HG03342 (cell line): ENCODE results near the gene ERC1.

ENCODE experiments used
- ATAC-seq: cut with Tn5 transposase; IDR thresholded peaks from one replicate; pipeline ENCODE4 v1.9.1; 2021; ENCODE audit warnings: mild to moderate bottlenecking, moderate library complexity; ENCODE audit not compliant: unreplicated experiment

Gene ERC1

DNA sequence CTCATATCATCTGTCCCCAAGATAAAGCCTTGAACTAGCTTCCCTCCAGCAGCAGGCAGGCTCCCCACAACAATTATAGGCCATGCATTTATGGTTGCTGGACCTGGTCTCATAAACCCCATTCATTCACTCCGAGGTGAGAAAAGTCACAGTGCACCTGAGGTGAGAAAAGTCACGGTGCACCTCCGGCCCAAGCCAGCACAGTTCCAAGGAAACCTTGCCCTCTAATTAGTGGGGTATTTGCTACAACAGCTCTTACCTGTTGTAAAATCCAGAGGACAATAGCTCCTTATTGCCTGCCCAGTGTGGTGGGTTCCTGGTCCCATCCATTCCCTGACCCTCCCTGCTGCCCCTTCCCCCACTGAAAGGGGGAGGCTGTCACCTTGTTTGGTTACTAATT, 537.8 kb downstream of the ERC1 start:
- ATAC-seq: no peak

DNA sequence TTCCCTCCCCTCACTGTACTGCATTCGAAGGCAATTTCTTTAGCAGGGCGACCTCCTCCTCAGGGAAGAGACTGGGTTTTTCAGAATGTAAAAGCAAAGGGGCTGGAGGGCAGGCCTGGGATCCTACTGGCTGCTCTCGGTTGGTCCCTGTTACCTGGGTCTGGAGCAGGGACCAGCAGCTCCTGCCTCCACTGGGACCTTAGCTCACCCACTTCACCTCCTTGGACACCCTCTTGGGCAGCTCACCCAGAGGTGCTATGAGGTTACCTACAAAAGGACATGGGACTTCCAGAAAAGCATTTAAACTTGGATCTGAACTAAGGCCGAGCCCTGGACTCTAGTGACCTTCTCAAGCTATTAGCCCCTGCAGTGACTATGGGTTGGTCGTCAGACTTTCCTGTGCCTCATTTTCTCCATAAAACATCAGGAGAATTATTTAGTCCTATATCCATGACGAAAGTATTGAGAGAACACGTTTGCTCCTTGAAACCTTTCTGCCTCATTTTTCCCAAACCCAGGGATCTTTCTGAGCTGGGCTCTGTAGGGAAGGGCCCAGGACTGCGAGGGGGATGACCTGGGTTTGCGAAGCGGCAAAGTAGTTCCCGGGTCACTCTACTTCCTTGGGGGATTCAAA, 538.3 kb downstream of the ERC1 start:
- ATAC-seq: no peak

GRCh38 chr12:1529862-1530591, 539.0 kb downstream of the ERC1 start:
- ATAC-seq: no peak

- ATAC-seq: no peak
Measured at GRCh38 chr12:1530592-1531152, 539.6 kb downstream of the ERC1 start.

DNA sequence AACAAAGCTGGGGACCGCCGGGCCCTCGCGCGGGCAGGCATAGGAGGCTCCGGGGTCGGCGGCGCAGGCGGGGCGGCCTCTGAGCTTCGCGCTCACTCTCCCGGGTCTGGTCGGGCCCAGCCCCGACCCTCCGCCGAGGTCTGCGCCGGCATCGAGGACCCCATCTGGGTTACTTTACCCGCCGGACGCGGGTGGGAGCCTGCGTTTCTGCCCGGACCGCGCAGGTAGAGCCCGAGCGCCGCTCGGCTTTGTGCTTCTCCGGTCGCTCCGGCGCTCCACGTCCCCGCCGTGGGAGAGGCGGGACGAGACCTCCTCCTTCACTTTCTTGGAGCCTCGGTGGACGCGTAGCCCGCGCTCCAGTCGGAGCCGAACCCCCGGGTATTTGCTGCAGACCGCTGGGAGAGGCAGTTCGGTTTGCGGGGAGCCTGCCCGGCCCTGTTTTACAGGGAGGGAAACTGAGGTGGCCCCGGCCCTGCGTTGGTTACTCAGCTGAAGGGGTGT, 540.2 kb downstream of the ERC1 start:
- no peak for ATAC-seq

DNA sequence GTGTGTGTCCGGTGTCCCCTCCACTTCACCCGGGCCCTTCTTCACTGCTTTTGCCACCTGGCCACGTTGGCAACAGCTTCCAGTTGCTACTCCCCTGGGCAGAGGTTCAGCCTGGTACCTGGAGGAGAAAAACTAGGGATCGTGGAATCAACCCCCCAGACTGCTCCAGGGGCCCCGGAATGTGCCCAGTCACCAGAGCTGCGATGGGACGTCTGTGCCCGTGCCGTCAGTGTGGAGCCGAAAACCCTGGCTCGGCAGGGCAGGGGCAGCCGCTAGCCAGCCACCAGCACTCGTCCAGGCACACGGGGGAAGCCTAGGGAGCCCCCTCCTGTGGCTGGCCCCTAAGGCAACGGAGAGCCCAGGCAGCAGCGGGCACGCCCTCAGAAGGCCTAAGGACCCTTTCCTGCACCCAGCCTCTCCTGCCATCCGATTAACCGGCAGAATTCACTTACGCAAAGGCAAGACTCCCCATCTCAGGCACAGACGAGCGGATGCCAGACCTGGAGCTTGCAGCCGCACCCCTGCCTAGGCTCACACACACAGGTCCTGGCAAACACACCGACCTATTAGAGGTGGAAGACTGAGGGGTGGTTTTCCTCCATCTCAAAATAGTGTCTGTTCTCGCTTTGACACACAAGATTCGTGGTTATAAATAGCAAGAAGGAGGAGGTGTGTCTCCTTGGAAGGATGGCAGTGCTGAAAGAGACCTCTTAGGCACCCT, 540.8 kb downstream of the ERC1 start:
- no peak for ATAC-seq

DNA sequence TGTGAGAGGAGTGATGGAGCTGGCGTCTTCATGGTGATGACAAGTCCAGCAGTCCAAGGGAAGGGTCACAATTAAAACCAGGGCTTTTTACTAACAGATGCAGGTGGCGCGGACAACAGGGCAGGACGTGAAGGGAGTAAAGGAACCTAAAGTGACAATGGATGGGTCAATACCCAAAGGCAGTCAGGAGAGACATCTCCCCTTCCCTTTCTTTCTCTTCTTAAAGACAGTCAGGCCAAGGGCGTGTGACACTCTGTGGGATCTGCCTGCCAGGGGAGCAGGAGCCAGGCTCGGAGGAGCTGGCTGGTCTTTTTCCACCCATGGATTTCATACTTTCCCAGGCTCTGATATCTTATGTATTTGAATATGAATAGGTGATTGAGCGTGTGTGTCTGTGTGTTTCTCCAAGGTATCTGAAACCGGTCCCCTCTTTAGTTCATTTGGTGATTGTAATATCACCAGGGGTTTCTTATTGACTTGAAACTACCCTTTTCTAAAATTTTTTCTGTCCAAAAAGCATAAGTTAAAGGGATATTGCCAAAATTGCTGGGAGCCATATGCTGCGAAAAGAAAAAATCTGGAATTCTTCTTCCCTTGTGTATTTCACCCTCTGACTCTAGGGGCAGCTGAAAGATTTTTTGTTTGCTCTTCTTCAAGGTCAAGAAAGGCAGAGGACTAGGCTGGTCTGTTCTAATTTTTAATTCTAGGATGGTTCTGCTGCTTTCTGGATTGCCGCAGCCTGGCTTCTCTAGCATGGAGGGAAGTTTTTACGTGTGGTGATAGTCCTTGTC, 541.5 kb downstream of the ERC1 start:
- ATAC-seq: no peak

DNA sequence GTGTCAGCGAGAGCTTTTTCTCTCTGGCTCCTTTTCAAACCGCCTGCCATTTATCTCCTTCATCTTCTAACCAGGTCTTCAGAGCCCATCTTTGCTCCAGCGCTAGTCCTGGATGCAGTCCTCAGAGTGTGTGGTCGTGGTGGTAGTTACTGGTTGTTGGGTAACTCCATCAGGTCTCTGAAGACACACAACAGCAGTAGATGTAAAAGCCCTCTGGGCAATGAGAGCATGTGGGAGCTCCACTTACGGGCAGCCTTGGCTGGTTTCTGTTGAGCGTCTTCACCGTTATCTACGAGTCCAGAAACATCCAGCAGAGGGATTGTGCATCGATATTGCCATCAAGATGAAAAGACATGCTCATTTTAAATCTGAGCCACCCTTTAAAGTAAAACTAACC, 542.2 kb downstream of the ERC1 start:
- ATAC-seq: peak; percentile 24

GRCh38 chr12:1533602-1534304, 542.7 kb downstream of the ERC1 start:
- ATAC-seq: peak; percentile 50

DNA sequence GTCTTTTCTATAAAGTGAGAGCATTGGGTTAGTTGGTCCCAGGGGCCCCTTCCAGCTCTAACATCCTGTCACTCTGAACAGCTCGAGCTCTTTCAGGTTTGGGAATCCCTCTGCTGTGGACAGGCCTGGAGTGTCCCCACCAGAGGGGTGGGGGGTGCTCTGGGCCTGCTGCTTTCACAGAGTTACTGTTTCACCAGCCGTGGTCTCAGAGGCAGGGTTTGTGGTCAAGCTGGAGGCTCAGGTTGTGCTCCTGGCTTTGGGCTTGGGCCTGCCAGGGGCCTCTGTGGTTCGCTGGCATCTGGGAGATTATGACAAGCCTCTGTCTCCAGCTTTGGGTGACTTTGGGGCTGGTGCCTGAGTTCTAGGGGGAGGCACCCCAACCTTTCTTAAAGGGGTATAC, 543.7 kb downstream of the ERC1 start:
- no peak for ATAC-seq

- ATAC-seq: no peak
Measured at GRCh38 chr12:1536817-1537216, 545.8 kb downstream of the ERC1 start.

GRCh38 chr12:1539135-1539534, 548.1 kb downstream of the ERC1 start:
- ATAC-seq: no peak

DNA sequence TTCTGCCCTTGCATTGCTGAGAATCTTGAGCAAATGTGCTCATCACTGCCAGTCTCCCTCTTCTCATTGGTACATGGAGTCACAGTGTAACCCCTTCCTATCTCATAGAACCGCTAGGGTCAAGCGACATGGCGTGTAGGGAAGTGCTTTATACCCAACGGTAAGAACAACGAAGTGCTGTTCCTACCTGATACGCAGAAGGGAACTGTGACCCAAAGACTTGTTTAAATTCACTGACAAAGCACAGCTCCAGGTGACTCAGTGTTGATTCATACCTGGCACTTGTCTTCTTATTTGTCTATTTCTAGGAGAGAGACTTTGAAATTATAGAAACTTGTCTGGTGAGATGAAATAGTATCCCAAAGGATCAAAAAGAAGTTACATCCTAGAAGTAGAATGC, 549.7 kb downstream of the ERC1 start:
- ATAC-seq: no peak

- ATAC-seq: no peak
Measured at GRCh38 chr12:1542599-1542998, 551.6 kb downstream of the ERC1 start.

- no peak for ATAC-seq
Measured at GRCh38 chr12:1544996-1545700, 554.1 kb downstream of the ERC1 start.
